Endothelial cell of umbilical vein (primary cell): ENCODE measurements around the gene MCC.

ENCODE experiments used
- CTCF ChIP-seq, 2 donors: IDR thresholded peaks; 1 replicate in 1 of 2; 2 replicates in 1 of 2; pipeline ENCODE4 v1.5.1; 2011; ENCODE audit warnings: low read length in 2 of 2, mild to moderate bottlenecking in 2 of 2, moderate library complexity in 2 of 2, control low read depth in 1 of 2, inconsistent platforms in 1 of 2, low read depth in 1 of 2; ENCODE audit not compliant: insufficient read depth in 1 of 2; ENCODE audit errors: extremely low read depth in 1 of 2
- EZH2 ChIP-seq: IDR thresholded peaks from 2 replicates; pipeline ENCODE4 v1.6.1; 2012; ENCODE audit warnings: borderline replicate concordance, low read depth, mild to moderate bottlenecking, moderate library complexity, low read length, inconsistent platforms; ENCODE audit not compliant: severe bottlenecking
- FOS ChIP-seq: IDR thresholded peaks from 2 replicates; pipeline ENCODE4 v1.6.1; 2011; ENCODE audit warnings: mild to moderate bottlenecking, low read length, moderate library complexity, borderline replicate concordance; ENCODE audit not compliant: insufficient read depth
- GATA2 ChIP-seq: IDR thresholded peaks from 2 replicates; pipeline ENCODE4 v1.7.0; 2011; ENCODE audit warnings: low read depth, mild to moderate bottlenecking, moderate library complexity, mixed read lengths, low read length; ENCODE audit not compliant: insufficient read length, insufficient read depth
- JUN ChIP-seq: IDR thresholded peaks from 2 replicates; pipeline ENCODE4 v1.6.1; 2011; ENCODE audit warnings: borderline replicate concordance, low read depth; ENCODE audit not compliant: insufficient read length, insufficient read depth
- MAX ChIP-seq: IDR thresholded peaks from 2 replicates; pipeline ENCODE4 v1.6.1; 2011; ENCODE audit not compliant: insufficient read depth, insufficient read length
- MYC ChIP-seq: IDR thresholded peaks from one replicate; pipeline ENCODE4 v1.6.1; 2011; ENCODE audit warnings: mild to moderate bottlenecking, low read depth, low read length
- POLR2A ChIP-seq: IDR thresholded peaks from 2 replicates; pipeline ENCODE4 v1.6.1; 2012; ENCODE audit warnings: low read depth, mild to moderate bottlenecking, control low read depth, low read length
- POLR2AphosphoS5 ChIP-seq: IDR thresholded peaks from 2 replicates; pipeline ENCODE4 v1.6.1; 2012; ENCODE audit warnings: low read depth, mild to moderate bottlenecking, control low read depth, low read length, moderate library complexity; ENCODE audit not compliant: insufficient read depth

DNA sequence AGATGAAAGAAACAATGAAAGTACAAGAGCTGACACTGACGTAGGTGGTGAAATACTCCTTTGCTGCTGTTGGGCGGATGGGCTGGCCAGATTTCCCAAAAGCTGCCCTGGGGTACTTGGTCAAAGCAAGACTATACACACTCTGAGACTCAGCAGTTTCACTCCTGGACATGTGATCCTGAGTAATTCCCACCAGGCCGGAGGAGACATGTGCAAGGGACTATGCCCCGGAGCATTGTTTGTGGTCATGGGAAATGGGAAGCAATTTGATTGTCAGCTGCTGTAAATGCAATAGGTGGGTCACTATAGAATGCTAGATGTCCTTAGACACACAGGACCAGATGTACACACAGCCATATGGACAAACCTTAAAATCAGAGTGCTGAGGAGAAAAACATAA lies 395.6 kb downstream of the MCC start:
- no peak for TF ChIP-seq CTCF (IDR thresholded peaks at IDR 0.05; ENCODE audit: extremely low read depth in 1 of 2, insufficient read depth in 1 of 2, low read depth in 1 of 2, low read length in 2 of 2)
- no peak for TF ChIP-seq POLR2AphosphoS5
- TF ChIP-seq EZH2 = no peak
- no peak for TF ChIP-seq POLR2A
- no peak for TF ChIP-seq MAX
- no peak for TF ChIP-seq JUN
- no peak for TF ChIP-seq MYC
- TF ChIP-seq FOS = no peak
- no peak for TF ChIP-seq GATA2
